Stimulated activated CD4-positive, alpha-beta T cell treated with anti-CD3 and anti-CD28 coated beads, Interleukin-4, amount 100 ng/mL, for 1 hour (primary cell): ENCODE measurements around the gene ABI3.
A peak's percentile ranks its signal among the peaks of the same experiment; 100 is the strongest.

Source experiments
- DNase-seq: peaks from one replicate; pipeline ENCODE4 v3.0.0-alpha.2; 2020

ABI3 gene

GRCh38 chr17:49198211-49198610 is 12.3 kb upstream of the ABI3 start:
- no peak for DNase-seq

GRCh38 chr17:49200423-49201083 is 10.0 kb upstream of the ABI3 start:
- DNase-seq = no peak

- no peak for DNase-seq
These were observed 9.0 kb upstream of the ABI3 start for GRCh38 chr17:49201481-49201927.

- no peak for DNase-seq
These were observed 6.7 kb upstream of the ABI3 start for GRCh38 chr17:49203796-49204195.

- DNase-seq = no peak
These were observed 6.0 kb upstream of the ABI3 start for GRCh38 chr17:49204516-49204915.

GRCh38 chr17:49209061-49209571 is 1.4 kb upstream of the ABI3 start:
- no peak for DNase-seq

- no peak for DNase-seq
These were observed 2.9 kb downstream of the ABI3 start for GRCh38 chr17:49213399-49213798.

GRCh38 chr17:49213847-49214246 is 3.3 kb downstream of the ABI3 start:
- no peak for DNase-seq

- no peak for DNase-seq
These were observed 4.3 kb downstream of the ABI3 start for GRCh38 chr17:49214676-49215360.

GRCh38 chr17:49216482-49216881 is 6.0 kb downstream of the ABI3 start:
- no peak for DNase-seq

GRCh38 chr17:49216953-49217650 is 6.6 kb downstream of the ABI3 start:
- DNase-seq = no peak

- DNase-seq = peak; percentile 28
These were observed 7.3 kb downstream of the ABI3 start for GRCh38 chr17:49217651-49218413.

GRCh38 chr17:49218941-49219913 is 8.7 kb downstream of the ABI3 start:
- no peak for DNase-seq

GRCh38 chr17:49219987-49220386 is 9.5 kb downstream of the ABI3 start:
- no peak for DNase-seq

- DNase-seq = no peak
These were observed 12.6 kb downstream of the ABI3 start for GRCh38 chr17:49223168-49223516.

- peak; percentile 75 for DNase-seq
These were observed 13.2 kb downstream of the ABI3 start for GRCh38 chr17:49223517-49224197.

- peak; percentile 53 for DNase-seq
These were observed 13.9 kb downstream of the ABI3 start for GRCh38 chr17:49224198-49224996.

GRCh38 chr17:49224997-49225337 is 14.5 kb downstream of the ABI3 start:
- no peak for DNase-seq

GRCh38 chr17:49225554-49226236 is 15.2 kb downstream of the ABI3 start:
- DNase-seq = no peak
